SH-SY5Y (cell line): ENCODE data around the gene GALNS.

ENCODE experiments used
- GATA2 ChIP-seq: IDR thresholded peaks from 2 replicates; pipeline ENCODE4 v1.6.1; 2011; ENCODE audit warnings: mild to moderate bottlenecking, low read depth, low read length
- GATA3 ChIP-seq: IDR thresholded peaks from 2 replicates; pipeline ENCODE4 v1.6.1; 2011; ENCODE audit warnings: low read depth, mild to moderate bottlenecking, low read length, moderate library complexity

DNA sequence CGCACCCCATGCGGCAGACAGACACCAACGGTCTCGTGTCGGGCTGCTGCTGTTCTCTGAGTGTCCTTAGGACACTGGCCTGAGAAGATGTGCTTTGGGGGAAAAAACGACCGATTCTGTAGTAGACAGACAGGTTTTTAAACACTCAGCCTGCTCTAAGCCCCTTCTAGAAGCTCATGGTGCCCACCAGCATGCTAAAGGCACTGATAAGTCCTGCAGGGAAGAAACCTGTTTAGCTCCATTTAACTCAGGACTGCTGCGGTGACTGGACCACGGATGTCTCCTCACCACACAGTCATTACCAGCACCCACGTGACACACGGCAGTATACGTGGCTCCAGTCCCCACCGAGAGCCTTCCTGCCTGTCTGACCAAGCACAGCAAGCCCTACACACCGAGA, 26.0 kb downstream of the GALNS start:
- TF ChIP-seq GATA2 (no peak), GATA3 (no peak)
